HUES48 (cell line): ENCODE measurements around the gene RAB28.

ENCODE experiments used
- H3K27ac ChIP-seq: one replicate; pipeline ENCODE4 v1.7.0; 2013; ENCODE audit warnings: low read depth, low read length, inconsistent platforms
- H3K27me3 ChIP-seq: 2 replicates; pipeline ENCODE4 v1.6.1; 2013; ENCODE audit warnings: mild to moderate bottlenecking, low read length; ENCODE audit not compliant: control insufficient read depth, insufficient read depth
- H3K36me3 ChIP-seq: 2 replicates; pipeline ENCODE4 v1.6.1; 2013; ENCODE audit warnings: low read length; ENCODE audit not compliant: control insufficient read depth, insufficient read depth
- H3K4me1 ChIP-seq: 2 replicates; pipeline ENCODE4 v1.6.1; 2013; ENCODE audit warnings: mild to moderate bottlenecking, low read length; ENCODE audit not compliant: control insufficient read depth, insufficient read depth
- H3K4me3 ChIP-seq: 2 replicates; pipeline ENCODE4 v1.5.1; 2013; ENCODE audit warnings: mild to moderate bottlenecking, low read depth, low read length
- H3K9ac ChIP-seq: 2 replicates; pipeline ENCODE4 v1.6.1; 2013; ENCODE audit warnings: mild to moderate bottlenecking, low read depth, low read length, moderate library complexity
- H3K9me3 ChIP-seq: 2 replicates; pipeline ENCODE4 v1.6.1; 2013; ENCODE audit warnings: low read length; ENCODE audit not compliant: control insufficient read depth, insufficient read depth

RAB28 gene

DNA sequence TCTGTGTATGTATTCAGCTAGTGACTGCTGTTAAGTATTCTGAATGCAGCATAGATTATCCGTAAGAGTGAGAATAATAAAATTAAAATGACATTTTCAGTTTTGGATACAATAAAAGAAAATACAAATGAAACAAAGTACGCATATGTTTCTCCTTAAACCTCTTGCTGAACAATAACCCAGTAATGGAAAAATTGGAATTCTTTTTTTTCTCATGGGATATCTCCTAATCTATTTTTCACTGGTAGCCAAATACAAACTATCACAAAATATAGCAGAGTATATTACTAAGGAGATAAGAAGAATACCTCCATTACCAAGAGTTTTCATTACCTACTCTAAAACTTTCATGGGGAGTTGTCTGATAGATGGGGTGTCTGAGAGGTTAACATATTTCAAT lies 6.0 kb downstream of the RAB28 start:
- H3K9me3 ChIP-seq = no peaks in the 10 kb centered on the region
- H3K36me3 ChIP-seq = peaks cover 17% of the 10 kb centered on the region
- peaks cover 14% of the 10 kb centered on the region for H3K4me1 ChIP-seq
- H3K4me3 ChIP-seq = no peak overlapping the region
- no peak overlapping the region for H3K9ac ChIP-seq
- H3K27ac ChIP-seq = no peak overlapping the region
- H3K27me3 ChIP-seq = no peaks in the 10 kb centered on the region

DNA sequence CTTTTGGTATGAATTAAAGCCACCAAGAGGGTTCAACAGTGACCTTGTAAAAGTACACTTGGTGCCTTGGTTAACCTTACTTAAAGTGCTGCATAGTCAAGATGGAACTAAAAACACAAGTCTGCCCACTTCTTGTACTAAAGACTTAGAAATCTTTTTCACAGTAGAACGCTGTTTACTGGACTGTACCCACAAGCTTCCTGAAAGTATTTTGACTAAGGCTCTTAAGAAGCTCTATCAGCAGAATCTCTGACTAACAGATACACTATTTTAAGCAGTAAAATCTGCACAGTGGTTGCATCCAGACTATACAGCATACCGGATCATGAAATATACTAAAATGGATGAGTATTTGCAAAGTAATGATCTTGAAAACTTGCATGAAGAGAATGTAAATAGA lies 7.2 kb downstream of the RAB28 start:
- H3K4me3 ChIP-seq = no peak overlapping the region
- H3K27ac ChIP-seq = no peak overlapping the region
- H3K9me3 ChIP-seq = no peaks in the 10 kb centered on the region
- peaks cover 17% of the 10 kb centered on the region for H3K36me3 ChIP-seq
- peaks cover 4% of the 10 kb centered on the region; the same call in 1 of the 2 replicates for H3K4me1 ChIP-seq
- no peaks in the 10 kb centered on the region for H3K27me3 ChIP-seq
- H3K9ac ChIP-seq = no peak overlapping the region

DNA sequence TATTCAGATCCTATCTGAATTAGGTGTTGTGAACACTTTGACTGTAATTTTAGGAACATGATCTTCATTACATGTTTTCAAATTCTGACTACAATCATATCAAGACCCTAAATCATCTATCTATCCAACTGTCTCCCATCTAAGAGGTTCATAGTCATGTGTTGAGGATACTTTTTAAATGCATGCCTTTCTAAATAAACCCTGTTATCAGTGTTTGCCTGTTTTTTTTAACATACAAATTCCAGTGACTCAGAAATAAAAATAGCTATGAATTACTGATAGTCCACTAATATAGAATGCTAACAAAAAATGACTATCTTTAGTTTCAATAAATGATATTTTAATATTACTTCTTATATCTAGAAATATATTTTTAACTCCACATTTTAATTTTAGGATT lies 8.0 kb downstream of the RAB28 start:
- Histone ChIP-seq H3K27ac (no peak overlapping the region), H3K27me3 (no peaks in the 10 kb centered on the region), H3K9ac (no peak overlapping the region), H3K9me3 (no peaks in the 10 kb centered on the region), H3K4me3 (no peak overlapping the region), H3K36me3 (peaks cover 17% of the 10 kb centered on the region), H3K4me1 (no peaks in the 10 kb centered on the region)

DNA sequence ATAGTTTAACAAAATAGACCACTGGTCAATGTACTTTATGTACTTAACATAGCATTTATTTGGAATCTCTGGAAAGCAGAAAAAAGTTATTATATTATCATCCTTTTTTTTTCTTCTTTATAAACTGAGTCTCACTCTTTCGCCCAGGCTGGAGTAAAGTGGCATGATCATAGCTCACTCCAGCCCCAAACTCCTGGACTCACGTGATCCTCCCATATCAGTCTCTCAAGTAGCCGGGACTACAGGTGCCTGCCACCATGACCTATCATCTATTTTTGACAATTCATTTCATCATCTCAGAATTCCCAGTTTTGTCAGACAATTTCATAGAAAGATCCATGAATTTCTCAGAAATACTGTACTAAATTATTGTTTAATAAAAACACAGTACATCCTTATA lies 12.7 kb downstream of the RAB28 start:
- no peak overlapping the region for H3K4me3 ChIP-seq
- peaks cover 10% of the 10 kb centered on the region; the same call in 1 of the 2 replicates for H3K36me3 ChIP-seq
- no peak overlapping the region for H3K9ac ChIP-seq
- no peaks in the 10 kb centered on the region for H3K27me3 ChIP-seq
- no peak overlapping the region for H3K27ac ChIP-seq
- no peaks in the 10 kb centered on the region for H3K9me3 ChIP-seq
- H3K4me1 ChIP-seq = no peaks in the 10 kb centered on the region

DNA sequence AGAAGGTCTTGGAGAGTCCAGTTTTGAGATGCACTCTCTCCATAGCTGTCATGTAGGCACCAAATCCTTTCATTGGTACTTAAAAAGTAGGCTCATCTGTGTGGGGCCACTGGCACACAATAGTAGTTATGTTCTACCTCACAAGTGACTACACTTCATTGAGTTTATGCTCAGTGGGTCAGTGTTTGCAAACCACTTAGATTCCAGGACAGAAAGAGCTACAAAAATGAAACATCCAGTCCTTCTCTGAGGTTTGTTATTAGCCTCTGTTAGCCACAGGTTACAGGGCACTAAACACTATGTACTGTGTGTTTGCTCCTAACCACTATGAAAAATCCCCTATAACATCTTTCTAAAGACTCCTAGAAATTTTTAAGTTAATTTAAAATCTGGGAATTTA lies 13.8 kb downstream of the RAB28 start:
- Histone ChIP-seq H3K27ac (no peak overlapping the region), H3K4me1 (no peaks in the 10 kb centered on the region), H3K9ac (no peak overlapping the region), H3K36me3 (peaks cover 10% of the 10 kb centered on the region; the same call in 1 of the 2 replicates), H3K4me3 (no peak overlapping the region), H3K9me3 (no peaks in the 10 kb centered on the region), H3K27me3 (no peaks in the 10 kb centered on the region)

DNA sequence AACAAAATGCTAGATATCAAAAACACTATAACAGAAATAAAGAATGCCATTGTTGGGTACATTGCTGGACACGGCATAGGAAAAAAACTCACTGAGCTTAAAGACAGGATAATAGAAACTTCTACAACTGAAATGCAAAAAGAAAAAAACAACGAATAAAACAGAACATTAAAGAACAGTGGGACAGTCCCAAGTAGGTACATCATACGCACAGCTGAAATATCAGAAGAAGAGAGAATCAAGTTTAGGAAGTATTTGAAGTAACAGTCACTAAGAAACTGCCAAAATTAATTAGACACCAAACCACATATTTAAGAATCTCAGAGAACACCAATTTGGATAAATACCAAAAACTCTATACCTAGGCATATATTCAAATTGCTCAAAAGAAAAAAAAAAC lies 19.2 kb downstream of the RAB28 start:
- H3K9me3 ChIP-seq = no peaks in the 10 kb centered on the region
- no peaks in the 10 kb centered on the region for H3K4me1 ChIP-seq
- no peak overlapping the region for H3K4me3 ChIP-seq
- H3K27me3 ChIP-seq = no peaks in the 10 kb centered on the region
- H3K9ac ChIP-seq = no peak overlapping the region
- no peaks in the 10 kb centered on the region for H3K36me3 ChIP-seq
- H3K27ac ChIP-seq = no peak overlapping the region

DNA sequence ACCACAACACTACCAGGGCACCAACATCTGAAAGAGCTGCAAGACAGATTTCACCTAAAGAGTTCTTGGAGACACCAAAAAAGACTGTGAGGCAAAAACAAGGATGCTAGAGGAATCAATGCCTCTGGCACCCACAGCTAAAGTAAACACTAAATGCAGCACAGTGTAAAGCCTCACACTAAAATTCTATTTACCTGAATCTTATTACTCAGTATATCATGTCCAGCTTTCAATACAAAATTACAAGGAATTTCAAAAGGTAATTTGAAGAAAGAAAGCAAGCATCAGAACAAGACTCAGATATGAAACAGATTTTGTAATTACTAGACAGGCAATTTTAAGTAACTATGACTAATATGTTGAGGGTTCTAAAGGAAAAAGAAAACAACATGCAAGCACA lies 19.6 kb downstream of the RAB28 start:
- no peak overlapping the region for H3K27ac ChIP-seq
- H3K4me3 ChIP-seq = no peak overlapping the region
- H3K9ac ChIP-seq = no peak overlapping the region
- H3K27me3 ChIP-seq = no peaks in the 10 kb centered on the region
- no peaks in the 10 kb centered on the region for H3K36me3 ChIP-seq
- no peaks in the 10 kb centered on the region for H3K9me3 ChIP-seq
- no peaks in the 10 kb centered on the region for H3K4me1 ChIP-seq

DNA sequence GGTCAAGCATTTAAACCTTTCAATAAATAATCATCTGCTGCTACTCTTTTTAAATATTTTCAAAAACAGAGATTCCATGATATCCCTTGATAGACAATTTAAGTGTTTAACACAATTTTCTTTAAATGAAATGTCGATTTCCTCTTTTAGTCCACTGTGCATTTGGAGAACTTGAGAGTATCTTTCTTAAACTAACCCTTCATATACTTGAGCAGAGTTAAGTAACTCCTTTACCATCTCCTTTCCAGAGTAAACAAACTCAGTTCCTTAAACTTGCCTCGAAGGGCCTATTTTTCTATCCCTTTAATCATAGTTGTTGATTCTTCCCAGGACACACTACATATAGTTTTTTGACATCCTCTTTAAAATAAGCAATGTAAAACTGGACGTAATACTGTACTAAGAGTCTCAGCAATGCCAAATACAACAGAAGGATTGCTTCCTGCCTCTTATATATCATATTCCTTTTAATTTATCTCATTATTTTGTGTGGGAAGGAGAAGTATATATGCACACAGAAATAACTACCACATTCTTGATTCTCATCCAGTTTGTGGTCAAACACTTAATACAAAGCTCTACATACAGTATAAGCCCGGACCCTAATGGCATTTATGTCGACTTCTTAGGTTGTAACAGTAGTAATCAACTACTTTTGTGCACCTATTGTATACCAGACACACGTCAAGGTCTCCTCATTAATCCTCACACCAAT lies 22.8 kb downstream of the RAB28 start:
- H3K4me3 ChIP-seq = no peak overlapping the region
- H3K9ac ChIP-seq = no peak overlapping the region
- no peaks in the 10 kb centered on the region for H3K9me3 ChIP-seq
- H3K4me1 ChIP-seq = no peaks in the 10 kb centered on the region
- no peaks in the 10 kb centered on the region for H3K27me3 ChIP-seq
- no peak overlapping the region for H3K27ac ChIP-seq
- no peaks in the 10 kb centered on the region for H3K36me3 ChIP-seq

DNA sequence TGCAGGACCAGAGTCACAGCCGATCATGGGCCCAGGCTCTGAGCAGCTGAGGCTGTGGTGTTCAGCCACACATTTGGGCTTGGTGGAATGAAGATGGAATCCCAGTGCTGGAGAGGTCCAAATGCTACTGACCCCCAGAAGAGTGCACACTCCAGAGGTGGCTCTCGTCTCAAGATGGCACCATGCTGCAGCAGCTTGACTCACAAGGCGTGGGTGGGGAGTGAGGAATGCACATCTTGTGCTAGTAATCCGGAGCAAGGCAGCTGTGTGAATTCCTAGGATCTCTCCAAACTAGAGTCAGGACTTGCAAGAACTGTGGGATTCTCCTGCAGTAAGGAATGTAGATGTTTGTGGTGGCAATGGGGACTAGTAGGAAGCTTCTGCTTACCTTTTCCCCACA lies 28.7 kb downstream of the RAB28 start:
- H3K27ac ChIP-seq = no peak overlapping the region
- H3K4me1 ChIP-seq = no peaks in the 10 kb centered on the region
- H3K36me3 ChIP-seq = peaks cover 3% of the 10 kb centered on the region; the same call in 1 of the 2 replicates
- H3K27me3 ChIP-seq = no peaks in the 10 kb centered on the region
- no peak overlapping the region for H3K9ac ChIP-seq
- H3K4me3 ChIP-seq = no peak overlapping the region
- no peaks in the 10 kb centered on the region for H3K9me3 ChIP-seq

DNA sequence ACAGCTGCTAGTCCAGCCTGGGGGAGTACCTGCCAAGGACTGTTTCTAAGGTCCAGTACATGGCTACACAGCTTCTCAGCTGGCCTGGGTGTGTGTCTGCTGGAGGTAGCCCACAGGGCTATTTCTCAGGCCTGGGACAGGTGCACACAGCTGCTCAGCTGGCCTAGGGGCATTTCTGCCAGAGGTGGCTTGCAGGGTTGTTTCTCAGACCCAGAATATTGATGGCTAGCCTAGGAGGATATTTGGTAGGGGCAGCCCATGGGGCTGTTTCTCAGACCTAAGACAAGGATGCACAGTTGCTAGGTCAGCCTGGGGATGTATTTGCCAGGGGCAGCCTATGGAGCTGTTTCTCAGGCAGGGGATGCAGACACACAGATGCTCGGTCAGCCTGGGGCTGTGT lies 29.4 kb downstream of the RAB28 start:
- Histone ChIP-seq H3K27ac (no peak overlapping the region), H3K9ac (no peak overlapping the region), H3K27me3 (no peaks in the 10 kb centered on the region), H3K4me3 (no peak overlapping the region), H3K4me1 (no peaks in the 10 kb centered on the region), H3K9me3 (no peaks in the 10 kb centered on the region), H3K36me3 (peaks cover 3% of the 10 kb centered on the region; the same call in 1 of the 2 replicates)

DNA sequence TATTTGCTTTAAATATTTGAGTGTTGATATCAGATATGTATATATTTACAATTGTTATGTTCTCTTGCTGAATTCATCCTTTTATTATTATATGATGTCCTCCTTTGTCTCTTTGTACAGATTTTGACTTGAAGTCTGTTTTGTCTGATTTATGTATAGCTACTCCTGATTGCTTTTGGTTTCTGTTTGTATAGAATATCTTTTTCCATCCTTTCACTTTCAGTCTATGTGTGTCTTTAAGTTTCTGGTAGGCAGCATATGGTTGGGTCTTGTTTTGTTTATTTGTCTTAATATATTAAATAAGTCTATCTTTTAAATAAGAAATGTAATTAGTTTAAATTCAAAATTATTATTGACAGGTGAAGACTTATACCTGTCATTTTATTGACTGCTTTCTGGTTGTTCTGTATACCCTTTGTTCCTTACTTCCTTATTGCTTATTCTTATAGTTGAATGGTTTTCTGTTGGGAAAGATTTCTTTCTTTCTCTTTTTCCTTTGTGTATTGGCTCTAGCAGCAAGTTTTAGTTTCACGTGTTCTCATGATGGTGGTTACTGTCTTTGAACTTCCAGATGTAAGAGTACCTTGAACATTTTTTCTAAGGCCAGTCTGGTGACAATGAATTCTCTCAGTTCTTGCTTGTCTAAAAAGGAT lies 31.1 kb downstream of the RAB28 start:
- Histone ChIP-seq H3K36me3 (peaks cover 3% of the 10 kb centered on the region; the same call in 1 of the 2 replicates), H3K27me3 (no peaks in the 10 kb centered on the region), H3K27ac (no peak overlapping the region), H3K4me1 (0 out of 2 replicates have a peak, but pooled peaks cover 7% of the 10 kb centered on the region), H3K9me3 (no peaks in the 10 kb centered on the region), H3K4me3 (no peak overlapping the region), H3K9ac (no peak overlapping the region)
